NOMO-1 treated with dmso at 0.1 percent for 144 hours (cell line): ENCODE data around the gene TRIM17.

Experiments used
- DNase-seq: peaks from one replicate; lab custom pipeline; 2025; ENCODE audit not compliant: unreplicated experiment; lab: John Stamatoyannopoulos, UW

The TRIM17 gene

GRCh38 chr1:228402641-228403025, 14.0 kb downstream of the TRIM17 start:
- DNase-seq = no peak

DNA sequence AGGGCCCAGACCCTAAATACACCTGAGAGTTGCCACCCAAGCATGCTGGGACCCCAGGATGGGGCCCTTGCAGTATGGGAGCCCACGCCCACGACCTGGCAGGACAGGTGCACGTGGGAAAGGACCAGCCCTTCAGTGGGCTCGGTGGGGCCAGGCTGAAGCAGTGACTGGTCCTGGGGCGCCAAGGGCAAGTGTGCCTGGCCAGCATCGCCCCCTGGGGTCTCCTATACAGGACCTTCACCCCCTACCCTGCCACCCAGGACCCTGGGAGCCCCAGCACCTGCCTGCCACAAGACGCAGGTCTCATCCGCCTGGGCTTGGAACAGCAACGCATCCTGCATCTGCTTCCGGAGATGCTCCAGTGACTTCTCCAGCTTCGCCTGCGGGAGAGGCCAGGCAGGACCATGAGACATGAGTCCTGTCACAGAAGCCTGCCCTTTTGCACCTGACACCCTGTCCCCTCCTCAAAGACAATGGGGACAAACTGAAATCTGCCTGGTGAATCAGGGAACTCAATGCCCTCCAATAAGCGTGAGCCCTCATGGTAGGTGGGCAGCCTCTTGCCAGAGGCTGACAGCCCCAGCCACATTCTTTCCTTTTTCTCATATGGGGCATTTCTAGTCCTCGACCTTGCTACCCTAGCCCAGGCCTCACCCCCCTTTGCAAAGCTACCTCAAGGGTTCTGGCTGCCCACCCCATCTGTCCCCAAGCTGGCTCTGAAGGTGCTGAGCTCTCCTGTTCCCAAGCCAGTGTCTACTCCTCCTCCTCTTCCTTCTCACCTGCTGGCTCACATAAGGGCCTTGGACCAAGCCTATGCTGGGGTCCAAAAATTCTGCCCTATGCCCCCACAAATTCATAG, 14.7 kb downstream of the TRIM17 start:
- DNase-seq = no peak

GRCh38 chr1:228400692-228401454, 15.8 kb downstream of the TRIM17 start:
- DNase-seq = no peak

DNA sequence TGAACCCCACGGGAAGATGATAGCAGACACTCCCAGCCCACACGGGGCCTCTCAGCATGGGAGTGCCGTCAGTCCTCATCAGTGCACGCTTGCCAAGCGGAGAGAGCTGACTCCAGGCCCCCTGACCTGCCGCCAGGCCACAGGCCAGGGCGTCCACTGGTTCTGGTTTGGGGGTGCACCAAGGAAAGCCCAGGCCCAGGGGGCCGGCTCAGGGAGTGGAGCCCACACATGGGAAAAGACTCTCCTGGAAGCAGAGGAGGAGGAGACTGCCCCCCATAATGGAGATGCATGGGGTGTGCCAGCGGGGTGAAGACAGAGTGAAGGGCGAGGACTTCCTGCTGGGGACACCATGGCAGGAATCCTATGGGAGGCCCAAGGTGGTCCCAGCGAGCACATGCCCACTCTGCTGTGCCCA, 16.4 kb downstream of the TRIM17 start:
- no peak for DNase-seq

GRCh38 chr1:228399531-228400236, 17.0 kb downstream of the TRIM17 start:
- no peak for DNase-seq

GRCh38 chr1:228398741-228399461, 17.8 kb downstream of the TRIM17 start:
- no peak for DNase-seq

- DNase-seq = no peak
Measured at GRCh38 chr1:228397966-228398365, 18.7 kb downstream of the TRIM17 start.

- no peak for DNase-seq
Measured at GRCh38 chr1:228396770-228397662, 19.6 kb downstream of the TRIM17 start.

DNA sequence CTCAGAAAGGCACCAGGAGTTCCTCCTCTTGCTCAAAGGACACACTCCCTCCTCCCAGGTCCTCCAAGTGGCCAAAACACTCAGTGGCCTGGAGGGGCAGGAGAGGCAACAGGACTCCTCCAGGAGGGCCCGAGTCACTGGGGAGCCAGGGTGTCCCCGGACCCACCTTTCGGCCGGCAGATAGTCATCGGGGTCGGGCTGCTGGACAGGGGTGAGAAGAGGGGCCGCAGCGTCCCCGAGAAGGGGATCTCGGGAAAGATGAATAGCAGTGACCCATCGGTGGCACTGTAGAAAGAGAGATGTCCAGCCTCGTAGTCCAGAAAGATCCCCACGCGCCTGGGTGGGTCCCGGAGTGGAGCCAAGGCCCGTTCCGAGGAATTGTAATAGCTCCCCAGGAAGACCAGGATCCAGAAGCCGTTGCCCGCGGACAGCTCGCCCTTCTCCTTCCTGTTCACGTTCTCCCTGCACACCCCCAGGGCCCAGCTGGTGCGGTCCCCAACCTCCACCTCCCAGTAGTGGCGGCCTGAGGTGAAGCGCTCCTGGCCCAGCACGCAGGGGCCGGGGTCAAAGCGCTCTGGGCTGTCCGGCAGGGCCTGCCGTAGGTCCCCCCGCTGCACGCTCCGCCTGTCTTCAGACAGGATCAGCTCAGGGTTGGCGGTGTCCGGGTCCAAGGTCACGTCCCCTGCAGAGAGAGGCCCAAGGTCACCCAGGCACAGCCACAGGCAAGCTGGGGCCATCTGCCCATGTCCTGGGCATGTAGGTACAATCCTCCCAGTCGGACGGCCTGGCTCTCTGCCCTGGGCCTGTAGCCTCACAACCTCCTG, 21.9 kb downstream of the TRIM17 start:
- no peak for DNase-seq

GRCh38 chr1:228393811-228394570, 22.7 kb downstream of the TRIM17 start:
- DNase-seq = no peak

- DNase-seq = no peak
Measured at GRCh38 chr1:228393268-228393701, 23.4 kb downstream of the TRIM17 start.

DNA sequence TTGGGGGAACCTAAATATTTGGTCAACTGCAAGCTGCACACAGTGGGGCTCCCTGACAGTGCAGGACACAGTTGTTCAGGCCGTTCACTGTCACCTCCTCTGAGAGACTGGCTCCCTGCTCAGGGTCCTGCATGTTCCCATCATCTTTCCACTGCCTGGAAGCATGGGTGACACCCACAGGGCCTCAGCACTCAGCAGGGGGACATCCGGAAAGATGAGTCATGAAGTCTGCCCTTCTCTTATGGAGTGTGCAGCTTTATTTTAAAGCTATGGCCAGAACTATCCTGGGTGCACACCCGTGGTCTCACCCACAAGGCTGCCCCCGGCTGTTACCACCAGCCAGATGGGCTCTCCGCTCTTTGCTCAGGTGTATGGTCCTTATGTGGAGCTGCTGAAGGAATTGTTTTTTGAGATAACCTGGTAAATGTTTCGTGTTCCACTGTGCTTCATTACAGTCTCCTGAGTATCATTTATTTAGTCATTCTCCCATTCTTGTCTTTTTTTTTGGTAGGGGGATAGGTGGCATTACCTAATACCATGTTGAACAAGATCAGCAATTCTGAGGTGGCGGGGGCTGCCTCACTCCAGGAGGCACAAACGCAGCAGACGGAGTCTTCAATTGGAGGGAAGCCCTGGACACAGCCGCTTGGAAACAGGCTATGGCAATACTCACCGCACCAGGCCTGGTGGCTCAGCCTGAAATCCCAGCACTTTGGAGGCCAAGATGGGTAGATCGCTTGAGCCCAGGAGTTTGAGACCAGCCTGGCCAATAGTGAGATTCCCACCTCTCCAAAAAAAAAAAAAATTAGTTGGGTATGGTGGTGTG, 24.3 kb downstream of the TRIM17 start:
- no peak for DNase-seq

DNA sequence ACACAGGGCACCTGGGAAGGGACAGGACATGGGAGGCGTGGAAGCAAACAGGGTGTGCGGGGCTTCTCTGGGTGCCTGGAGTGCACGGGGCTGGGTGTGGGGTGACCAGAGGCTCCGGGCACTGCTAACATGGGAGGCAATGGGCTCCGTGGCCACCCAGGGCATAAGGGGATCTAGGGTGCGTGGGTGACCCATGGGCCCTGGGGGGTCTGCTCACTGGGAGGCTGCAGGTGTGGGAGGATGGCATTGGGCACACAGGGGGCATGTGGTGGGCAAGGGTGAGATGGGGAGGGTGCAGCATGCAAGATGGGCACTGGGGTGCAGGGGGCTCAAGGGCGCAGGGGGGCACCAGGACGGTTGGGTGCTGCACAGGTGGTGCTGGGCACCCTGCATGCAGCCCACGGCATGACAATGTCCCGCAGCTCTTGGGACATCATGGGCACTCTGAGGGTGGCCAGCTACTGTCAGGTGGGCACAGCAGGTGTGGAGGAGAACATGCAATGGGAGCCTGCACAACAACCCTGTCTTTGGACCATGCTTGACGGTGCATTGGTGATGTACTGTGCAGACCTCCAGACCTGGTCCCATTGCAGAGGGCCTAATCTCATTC, 25.1 kb downstream of the TRIM17 start:
- no peak for DNase-seq

DNA sequence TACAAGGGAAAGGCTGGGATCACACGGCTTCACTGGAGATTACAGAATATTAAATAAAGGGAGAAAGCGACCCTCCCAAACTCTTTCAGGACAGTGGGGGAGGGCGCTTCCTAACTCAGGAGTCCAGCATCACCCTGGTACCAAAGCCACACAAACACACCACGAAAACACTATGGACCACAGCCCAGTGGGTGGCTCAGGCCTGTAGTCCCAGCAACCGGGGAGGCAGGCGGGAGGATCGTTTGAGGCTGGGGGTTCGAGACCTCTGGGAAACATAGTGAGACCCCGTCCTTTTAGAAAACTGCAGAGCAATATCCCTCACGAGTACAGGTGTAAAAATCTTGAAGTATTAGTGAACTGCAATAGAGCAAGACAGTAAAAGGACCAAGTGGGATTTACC, 26.0 kb downstream of the TRIM17 start:
- DNase-seq = no peak

DNA sequence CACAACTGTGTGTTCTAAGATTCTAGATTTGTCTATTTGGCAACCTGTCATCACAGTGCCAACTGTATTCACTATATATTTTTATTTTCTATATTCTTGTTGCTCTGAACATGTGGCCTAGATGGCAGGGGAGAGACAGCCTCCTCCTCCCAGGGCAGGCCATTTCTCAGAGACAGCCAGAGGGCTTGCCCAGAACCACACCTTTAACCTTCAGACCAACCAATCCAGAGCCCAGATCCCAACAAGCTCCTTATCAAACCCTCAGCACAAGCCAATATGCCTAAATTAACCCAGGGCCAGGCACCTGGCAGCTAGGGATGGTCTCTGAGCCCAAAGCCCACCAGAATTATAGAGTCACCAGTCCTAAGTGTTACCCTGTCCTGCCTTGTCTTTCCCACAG, 29.3 kb downstream of the TRIM17 start:
- DNase-seq = no peak

GRCh38 chr1:228385232-228385631, 31.4 kb downstream of the TRIM17 start:
- DNase-seq = no peak

DNA sequence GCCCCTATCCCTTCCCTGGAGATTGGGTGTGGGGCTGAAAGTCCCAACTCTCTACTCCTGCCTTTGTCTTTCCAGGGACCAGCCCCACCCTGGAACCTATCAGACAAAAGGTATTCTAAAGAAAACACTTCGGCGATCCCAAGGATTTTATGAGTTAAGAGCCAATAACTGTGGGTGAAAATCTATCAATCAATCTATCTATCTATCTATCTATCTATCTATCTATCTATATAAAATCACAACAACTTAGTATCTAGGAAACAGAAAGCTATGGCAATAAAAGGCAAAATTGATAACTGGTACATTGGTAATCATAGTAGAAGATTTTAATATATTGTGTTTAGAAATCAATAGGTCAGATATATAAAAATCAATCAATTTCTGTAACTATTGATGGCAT, 32.9 kb downstream of the TRIM17 start:
- no peak for DNase-seq
